ENCODE results near the gene MMS19.

- TF ChIP-seq CTCF (IDR thresholded peaks at IDR 0.05) (no peak), POLR2A (IDR thresholded peaks at IDR 0.05) (no peak), EP300 (IDR thresholded peaks at IDR 0.05) (no peak), POLR2AphosphoS5 (IDR thresholded peaks at IDR 0.05) (no peak)
These were observed 19.0 kb upstream of the MMS19 start for GRCh38 chr10:97517096-97517750.
